Measurements from ENCODE around the gene ZNF280C.
"Not testable (repeated sequence)": the region's sequence is repeated elsewhere in the genome, so short reads cannot be mapped to it uniquely, and the experiment has no call there.

ZNF280C gene, protein sequence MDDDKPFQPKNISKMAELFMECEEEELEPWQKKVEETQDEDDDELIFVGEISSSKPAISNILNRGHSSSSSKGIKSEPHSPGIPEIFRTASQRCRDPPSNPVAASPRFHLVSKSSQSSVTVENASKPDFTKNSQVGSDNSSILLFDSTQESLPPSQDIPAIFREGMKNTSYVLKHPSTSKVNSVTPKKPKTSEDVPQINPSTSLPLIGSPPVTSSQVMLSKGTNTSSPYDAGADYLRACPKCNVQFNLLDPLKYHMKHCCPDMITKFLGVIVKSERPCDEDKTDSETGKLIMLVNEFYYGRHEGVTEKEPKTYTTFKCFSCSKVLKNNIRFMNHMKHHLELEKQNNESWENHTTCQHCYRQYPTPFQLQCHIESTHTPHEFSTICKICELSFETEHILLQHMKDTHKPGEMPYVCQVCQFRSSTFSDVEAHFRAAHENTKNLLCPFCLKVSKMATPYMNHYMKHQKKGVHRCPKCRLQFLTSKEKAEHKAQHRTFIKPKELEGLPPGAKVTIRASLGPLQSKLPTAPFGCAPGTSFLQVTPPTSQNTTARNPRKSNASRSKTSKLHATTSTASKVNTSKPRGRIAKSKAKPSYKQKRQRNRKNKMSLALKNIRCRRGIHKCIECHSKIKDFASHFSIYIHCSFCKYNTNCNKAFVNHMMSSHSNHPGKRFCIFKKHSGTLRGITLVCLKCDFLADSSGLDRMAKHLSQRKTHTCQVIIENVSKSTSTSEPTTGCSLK

DNA sequence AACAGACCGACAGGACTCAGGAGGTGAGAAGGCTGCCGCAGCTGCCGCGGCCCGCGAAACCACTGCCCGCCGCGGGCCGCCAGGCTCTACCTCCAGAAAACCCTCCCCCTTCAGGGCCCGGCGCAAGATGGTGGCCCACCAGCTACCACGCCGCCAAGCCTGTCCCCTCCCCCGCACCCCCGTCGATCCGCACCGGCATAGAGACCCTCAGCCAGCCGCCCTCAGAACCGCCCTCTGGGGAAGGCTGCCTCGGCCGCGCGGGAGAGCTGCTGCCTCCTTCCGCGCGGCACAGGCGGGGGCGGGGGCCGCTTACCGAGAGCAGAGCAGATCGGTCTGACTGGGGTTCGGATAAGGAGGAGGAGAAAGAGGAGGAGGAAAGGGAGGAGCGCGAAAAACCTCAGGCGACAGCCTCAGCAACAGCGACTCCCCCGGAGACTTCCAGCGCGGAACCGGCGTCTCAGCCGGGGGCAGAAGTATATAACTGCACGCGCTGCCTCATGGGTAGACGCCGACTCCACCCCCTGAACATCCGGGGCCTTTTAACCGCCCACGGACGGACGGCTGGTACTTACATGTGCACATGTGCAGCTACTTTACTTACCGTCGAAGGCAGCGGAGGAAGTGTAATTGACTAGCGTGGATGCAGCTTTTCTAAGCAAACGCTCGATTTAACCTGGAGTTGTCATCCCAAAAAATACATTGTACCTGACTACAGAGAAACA, at the start of gene ZNF280C:
Gene ZNF280C, minus strand, starts transcription at position 451 of the 722 bp plus-strand sequence. CDS start 8,450 bp downstream, outside the sequence.
- DNase-seq = peak; percentile 97

DNA sequence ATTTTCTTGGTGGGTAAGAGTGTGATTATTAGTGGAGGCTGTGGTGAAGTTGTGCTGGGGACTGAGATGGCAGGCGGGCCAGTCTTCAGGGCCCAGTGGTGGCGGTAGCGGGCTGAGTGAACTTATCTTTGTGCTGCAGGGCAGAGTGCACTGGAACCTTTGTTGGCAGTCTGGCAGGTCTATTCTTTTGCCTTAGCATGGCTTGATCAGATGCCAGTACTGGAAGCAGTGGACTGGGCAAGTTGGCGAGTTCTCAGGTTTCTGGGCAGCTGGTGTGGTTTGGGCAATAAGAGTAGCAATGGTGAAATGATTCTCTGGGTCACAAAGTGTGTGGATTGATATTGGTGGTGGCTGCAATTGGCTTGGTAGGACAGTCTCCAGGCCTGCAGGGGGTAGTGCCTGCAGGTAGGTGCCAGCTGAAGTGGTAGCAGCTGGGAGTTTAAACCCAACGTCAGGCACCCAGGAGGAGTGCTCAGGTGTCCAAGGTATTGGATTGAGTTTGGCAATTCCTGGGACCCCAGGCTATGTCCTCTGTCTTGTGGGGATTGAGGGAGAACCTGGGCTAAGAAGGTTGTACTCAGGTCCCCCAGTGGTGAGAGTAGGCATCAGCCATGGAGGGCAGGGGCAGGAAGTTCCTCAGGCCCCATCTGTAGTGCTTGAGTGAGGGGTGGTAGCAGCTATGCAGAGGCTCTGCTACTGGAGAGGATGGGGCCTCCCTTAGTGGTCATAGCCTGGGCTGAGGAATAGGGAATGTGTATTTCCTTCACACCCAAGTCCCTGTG, 36.1 kb upstream of the ZNF280C start:
- no peak for DNase-seq

DNA sequence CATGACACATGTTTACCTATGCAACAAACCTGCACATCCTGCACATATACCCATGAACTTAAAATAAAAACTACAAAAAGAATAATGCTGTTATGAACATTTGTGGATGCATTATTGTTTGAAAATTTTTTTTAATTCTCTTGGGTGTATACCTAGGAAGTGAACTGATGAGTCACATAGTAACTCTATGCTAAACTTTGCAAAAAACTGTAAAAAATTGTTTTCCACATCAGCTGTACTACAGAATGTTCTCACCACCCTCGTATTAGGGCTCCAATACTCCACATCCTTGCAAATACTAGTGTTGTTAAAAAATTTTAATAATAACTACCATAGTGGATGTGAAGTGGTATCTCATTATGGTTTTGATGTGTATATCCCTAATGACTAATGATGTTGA, 33.3 kb upstream of the ZNF280C start:
- no peak for DNase-seq

DNA sequence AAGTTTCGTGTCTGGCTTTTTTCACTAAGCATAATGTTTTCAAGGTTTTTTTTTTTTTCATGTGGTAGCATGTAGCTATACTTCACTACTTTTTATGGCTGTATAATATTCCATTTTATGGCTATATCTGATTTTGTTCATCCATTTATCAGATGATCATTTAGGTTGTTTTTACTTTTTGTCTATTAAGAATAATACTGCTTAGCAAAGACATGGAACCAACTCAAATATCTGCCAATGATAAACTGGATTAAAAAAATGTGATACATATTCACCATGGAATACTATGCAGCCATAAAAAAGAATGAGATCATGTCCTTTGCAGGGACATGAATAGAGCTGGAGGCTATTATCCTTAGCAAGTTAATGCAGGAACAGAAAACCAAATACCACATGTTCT, 32.7 kb upstream of the ZNF280C start:
- no peak for DNase-seq

DNA sequence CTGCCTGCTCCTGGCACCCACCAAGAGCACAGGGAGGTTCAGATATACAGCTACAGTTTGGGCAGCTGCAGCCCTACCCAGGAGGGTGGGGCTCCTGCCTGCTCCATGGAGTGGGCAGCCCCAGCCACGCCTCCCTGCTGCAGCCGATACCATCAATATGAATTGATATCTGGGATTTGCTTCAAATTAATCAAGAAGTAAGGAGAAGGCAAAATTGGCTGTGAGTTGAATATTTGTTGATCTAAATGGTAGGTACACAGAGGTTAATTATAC, 31.2 kb upstream of the ZNF280C start:
- no peak for DNase-seq

DNA sequence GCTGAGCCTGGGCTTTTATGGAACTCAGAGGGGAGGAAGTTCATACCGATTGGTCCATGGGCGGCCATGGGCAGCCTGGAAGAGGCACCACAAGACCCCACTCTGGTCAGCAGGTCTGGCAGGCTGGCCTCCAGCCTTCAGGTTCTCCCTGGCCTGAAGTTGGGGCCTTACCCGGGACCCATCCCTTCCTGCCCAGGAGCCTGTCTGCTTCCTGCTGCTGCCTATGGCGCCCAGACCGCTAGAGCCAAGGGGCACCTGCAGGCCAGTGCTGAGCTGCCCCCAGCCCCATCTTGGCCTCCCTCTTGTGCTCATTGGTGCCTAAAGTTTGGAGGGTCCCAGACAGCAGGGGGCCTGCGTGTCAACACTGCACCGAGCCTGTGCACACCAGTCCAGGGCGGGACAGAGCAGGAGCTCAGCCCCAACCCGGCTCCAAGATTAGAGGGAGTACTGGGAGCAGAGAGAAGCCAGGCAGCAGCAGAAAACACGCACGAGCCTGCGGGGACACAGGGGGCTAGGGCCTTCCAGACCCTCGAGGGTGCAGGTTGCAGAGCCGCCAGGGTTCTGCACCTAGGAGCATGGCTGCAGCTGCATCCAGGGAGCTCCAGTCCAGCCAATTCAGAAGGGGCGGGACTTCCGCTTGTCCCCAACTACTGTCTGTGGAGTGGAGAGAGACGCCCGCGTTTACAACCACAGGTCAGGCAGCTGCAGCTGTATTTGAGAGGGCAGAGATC, 30.7 kb upstream of the ZNF280C start:
- no peak for DNase-seq

DNA sequence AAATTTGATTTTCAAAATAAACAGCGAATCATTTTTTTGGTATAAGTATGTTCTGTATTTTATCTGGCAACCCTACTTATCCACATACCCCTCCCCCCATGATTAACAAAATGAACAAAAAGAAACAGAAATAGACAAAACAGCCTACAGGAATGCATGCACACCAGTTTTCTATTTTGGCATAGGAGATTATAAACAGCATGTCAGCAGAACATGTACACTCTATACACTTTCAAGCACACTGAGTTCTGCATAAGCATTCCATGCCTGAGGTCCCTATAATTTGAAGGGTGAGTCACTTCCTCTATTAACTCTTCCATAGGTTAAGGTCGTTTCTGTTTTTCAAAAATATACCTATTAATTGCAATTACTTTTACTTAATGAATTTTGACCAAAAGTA, 28.0 kb upstream of the ZNF280C start:
- peak; percentile 3 for DNase-seq

DNA sequence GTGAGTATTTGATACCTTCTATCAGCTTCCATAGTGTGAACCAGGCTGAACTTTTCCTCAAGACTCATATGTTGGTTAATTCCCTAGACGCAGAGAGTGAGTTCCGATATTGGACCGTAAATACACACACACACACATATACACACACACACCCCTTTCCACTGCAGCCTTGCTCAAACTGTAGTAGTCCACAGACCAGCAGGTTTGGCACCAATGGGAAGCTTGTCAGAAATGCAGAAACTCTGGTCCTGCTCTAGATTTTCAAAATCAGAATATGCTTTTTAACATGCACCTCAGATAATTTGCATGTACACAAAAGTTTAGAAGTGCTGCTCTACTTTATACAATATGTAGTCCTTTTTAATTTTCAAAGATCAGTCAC, 27.6 kb upstream of the ZNF280C start:
- no peak for DNase-seq

DNA sequence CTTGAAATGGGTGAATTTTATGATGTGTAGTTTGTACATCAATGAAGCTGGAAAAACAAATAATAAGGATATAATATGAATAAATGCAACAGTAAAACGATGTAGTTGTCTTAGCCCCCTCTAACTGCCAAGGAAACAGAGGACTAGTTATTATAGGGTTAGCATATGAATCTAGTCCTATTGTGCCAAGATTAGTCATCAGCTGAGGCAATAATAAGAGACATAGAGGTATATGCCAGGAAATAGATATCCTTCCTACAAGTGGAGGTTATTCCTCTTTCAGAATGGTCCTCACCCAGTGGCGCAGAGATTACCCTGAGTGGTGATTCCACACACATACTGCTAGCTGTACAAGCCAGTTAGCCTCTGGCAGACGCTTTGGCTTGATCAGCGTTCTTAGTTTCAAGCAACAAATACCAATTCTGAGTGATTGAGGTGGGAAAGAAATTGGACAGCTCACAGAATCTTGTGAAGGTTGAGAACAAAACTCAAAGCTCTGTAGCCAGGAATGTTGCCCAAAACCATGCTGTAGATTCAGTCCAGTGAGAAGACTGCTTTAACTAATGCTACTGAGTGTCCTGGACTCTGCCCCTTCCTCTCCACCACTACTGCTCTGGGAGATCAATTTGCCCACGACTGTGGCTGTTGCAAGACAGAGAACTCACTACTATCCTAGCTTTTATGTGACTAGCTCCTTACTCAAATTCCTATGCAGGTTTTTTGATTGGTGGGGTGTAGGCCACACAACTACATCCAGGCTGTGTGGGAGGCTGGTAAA, 27.0 kb upstream of the ZNF280C start:
- DNase-seq = no peak

DNA sequence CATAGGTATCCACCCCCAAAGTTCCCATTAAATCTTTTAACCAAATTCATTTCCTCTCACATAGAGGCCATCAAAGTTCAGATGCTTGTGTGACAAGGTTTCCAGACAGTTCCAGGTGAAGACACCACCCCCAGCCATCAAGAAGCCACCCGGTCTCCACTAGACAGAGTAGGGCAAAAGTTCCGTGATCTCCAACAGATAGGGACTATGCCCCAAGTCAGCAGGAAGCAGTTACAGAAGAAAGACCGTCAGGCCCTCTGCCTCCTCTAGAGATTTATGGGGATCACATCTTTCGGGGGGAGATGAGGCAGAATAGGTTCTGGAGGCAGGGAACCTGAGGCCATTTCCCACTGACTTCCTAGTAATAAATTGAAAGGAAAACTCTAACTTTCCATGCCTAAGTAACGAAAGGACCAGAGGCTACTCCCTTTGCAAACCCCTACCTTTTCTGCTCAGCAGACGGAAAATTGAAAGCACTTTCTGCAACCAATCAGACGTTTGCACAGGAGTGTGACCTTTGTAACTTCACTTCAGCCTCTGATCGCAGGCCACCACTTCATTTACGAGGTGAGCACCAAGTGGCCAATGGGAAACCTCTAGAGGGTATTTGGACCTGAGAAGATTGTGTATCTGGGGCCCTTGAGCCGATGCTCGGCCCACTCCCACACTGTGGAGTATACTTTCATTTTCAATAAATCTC, 18.5 kb upstream of the ZNF280C start:
- no peak for DNase-seq

DNA sequence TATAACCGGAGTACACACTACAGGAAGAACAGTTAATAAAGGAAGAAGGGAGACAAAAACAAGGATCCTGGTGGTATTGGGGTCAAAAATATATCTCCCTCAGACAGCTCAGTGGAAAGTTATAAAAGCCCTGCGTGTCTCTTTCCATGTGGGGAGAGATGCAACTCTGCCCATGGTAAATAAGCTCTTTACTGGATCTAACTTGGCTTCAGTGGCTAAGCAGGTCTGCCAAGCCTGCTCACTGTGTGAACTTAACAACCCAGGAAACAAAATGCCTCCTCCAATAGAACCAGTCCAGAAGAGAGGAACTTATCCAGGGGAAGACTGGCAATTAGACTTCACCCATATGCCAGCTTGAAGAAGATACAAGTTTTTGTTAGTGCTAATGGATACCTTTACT, 17.0 kb upstream of the ZNF280C start:
- no peak for DNase-seq

DNA sequence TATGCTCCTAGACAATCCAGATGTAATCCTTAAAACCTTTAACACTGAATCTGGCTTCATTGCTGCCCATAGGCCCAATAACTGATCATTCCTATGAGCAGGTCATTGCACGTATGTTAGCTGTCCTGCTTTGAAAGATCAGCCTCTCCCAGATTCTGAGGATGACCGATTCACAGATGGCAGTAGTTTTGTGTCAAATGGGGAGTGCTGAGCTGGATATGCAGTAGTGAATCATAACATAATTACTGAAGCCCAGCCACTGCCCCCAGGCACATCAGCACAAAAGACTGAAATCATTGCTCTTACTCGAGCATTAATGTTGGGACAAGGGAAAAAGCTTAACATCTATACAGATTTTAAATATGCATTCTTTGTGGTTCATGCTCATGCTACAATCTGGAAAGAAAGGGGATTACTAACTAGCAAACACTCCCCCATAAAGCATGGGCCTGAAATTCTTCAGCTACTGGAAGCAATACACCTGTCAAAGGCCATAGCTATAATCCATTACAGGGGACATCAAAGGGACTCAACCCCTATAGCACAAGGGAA, 16.4 kb upstream of the ZNF280C start:
- no peak for DNase-seq

DNA sequence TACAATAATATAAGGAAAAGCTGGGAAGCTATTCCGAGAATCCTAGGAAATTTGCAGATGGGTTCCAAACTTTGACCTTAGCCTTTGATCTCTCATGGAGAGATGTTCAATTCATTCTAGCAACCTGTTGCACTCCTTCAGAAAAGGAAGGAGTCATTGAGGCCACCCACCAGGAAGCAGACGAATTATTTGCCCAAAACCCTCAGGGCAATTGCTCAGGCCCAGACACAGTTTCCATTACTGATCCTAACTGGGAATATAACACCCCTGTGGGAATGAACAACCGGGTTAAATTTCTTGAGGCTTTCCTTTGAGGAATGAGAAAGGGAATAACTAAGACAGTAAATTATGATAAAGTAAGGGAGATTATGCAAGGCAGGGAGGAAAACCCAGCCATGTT, 13.5 kb upstream of the ZNF280C start:
- no peak for DNase-seq

DNA sequence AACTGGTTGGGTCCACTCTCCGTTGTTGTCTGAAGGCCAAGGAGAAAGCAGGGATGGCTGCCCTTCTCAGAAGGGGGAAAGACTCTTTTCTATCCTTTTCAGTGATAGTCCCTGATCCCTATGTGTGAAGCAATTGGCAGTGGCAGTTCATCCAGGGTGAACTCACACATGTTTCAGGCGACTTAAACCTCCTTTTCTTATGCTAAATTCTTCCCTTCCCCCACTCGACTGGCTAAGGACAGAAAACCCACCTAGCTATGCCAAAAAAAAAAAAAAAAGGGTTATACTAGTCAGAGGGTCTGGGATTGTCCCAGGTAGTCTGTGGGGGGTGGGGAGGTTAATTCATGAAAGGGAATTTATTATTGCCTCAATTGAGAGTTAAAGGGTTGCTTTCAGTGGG, 12.2 kb upstream of the ZNF280C start:
- DNase-seq = no peak

DNA sequence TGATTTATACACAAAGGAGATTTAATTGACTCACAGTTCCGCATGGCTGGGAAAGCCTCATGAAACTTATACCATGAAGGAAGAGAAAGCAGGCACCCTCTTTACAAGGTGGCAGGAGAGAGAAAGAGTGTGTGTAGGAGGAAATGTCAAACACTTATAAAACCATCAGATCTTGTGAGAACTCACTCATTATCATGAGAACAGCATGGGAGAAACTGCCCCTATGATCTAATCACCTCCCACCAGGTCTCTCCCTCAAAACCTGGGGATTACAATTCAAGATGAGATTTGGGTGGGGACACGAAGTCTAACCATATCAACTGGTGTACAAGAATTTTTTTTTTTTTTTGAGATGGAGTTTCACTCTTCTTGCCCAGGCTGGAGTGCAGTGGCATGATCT, 3.6 kb upstream of the ZNF280C start:
- not testable (repeated sequence) for DNase-seq

DNA sequence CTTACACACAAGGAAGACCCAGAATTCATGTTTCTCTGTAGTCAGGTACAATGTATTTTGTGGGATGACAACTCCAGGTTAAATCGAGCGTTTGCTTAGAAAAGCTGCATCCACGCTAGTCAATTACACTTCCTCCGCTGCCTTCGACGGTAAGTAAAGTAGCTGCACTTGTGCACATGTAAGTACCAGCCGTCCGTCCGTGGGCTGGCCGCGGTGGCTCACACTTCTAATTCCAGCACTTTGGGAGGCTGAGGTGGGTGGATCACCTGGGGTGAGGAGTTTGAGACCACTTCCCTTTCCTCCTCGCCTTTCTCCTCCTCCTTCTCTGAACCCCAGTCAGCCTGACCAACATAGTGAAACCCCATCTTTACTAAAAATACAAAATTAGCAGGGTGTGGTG, 692 bp upstream of the ZNF280C start:
- not testable (repeated sequence) for DNase-seq

DNA sequence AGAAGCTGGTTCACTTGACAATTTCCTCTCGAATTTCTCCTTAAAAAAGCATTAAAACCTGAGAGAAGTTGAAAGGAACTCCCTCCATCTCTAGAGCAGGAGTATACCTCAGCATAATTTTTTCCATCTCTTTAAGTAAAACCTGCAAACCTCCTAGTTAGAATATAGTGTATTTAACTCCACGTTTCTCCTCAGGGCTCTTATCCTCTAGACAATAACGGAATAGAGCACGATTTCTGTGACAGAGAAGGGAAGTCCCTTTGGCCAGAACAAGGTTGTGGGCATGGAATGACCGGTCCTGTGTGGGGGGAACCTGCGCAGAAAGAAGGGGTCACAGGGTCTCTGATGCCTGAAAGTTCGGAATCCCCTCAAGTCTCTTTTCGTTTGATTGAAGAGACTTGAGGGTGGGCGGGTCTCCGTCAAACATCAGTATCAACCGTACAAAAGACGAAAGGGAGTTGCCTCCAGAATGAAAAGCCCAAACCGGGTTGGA, 697 bp downstream of the ZNF280C start:
- peak; percentile 45 for DNase-seq

DNA sequence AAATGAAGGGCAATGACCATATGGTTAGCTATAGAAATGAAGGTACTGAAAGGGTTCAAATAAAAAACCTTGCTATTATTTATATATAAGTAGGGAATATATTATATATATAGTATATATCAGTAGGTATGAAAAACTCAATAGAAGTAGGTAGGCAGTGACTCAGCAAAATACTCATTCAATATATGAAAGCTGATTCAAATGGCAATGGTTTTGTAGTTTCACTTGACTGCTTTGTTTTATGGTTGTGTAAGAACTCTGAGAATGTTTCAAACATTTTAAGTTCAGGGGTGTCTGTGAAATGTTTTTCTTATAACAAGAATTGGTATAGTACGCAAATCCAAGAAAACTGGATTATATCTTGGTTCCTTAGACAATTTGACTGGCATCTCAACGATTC, 4.1 kb downstream of the ZNF280C start:
- peak; percentile 34 for DNase-seq

DNA sequence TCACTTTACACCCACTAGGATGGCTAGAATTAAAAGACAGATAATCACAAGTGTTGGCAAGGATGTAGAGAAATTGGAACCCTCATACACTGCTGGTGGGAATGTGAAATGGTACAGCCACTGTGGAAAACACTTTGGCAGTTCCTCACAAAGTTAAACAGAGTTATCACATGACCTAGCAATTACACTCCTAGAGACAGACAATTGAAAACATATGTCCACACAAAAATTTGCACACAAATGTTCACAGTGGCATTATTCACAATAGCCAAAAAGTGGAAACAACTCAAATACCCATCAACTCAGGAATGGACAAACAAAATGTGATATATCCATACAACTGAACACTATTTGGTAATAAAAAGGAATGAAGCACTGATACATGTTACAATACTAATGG, 5.7 kb downstream of the ZNF280C start:
- no peak for DNase-seq

DNA sequence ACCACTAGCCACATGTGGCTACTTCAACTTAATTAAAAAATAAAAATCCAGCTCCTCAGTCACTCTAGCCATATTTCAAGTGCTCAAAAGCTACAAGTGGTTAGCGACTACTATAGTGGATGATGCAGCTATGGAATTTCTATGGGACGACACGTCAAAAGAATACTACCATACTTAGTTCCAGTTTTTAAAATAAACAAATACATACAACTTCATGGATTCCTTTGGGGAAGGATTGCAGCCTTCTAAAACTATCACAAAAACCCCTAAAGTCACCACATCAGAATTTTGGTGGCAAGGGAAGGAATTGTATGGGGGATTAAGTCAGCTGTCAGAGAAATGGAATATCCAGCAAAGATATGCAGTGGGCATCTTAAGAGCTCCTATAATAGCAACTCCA, 6.5 kb downstream of the ZNF280C start:
- no peak for DNase-seq
